Measurements from ENCODE around the gene SLC17A2.

DNA sequence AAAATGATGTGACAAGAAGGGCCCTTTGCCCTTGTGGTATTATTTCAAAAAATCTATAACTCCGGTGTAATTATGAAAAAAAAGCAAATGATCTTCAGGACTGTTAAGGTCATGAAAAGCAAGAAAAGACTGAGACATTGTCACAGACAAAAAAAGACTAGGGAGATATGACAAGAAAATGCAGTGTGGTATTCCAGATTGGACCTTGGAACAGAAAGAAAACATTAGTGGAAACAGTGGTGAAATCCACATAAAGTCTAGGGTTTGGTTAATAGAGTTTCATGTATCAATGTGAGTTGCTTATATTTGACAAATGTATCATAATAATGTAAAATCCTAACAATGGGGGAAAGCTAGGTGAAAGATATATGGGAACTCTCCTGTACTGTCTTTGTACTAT, 29.6 kb downstream of the SLC17A2 start:
- TF ChIP-seq GATA2 (IDR thresholded peaks at IDR 0.05; ENCODE audit: low read depth, low read length): no peak
- no peak for TF ChIP-seq GATA3 (IDR thresholded peaks at IDR 0.05; ENCODE audit: low read depth, low read length)

Measured in SH-SY5Y (cell line).